Small intestine (tissue), 7 donors: ENCODE measurements around the gene CLPTM1. TPM values are rescaled to one million over a fixed set of nuclear protein-coding genes. Genes with fewer than 3 reads are reported as not detected.

Experiments
- DNase-seq, 2 donors: peaks; one replicate each; pipeline versions ENCODE4 v3.0.0 to v3.0.0-alpha.2; 2013
- FAIRE-seq: peaks from 2 replicates; lab custom pipeline; 2012; peaks lifted over from hg19 to GRCh38; lab: Jason Lieb, UNC
- H3K27ac ChIP-seq, 3 donors: one replicate each; pipeline ENCODE4 v1.5.1; 2013; ENCODE audit warnings: low read length in 2 of 3, mild to moderate bottlenecking in 2 of 3, control low read depth in 1 of 3, inconsistent platforms in 1 of 3, low read depth in 1 of 3, moderate library complexity in 1 of 3
- H3K27me3 ChIP-seq, 3 donors: one replicate each; pipeline ENCODE4 v1.6.1; 2013; ENCODE audit warnings: low read length in 3 of 3, inconsistent platforms in 1 of 3; ENCODE audit not compliant: control insufficient read depth in 3 of 3, insufficient read depth in 3 of 3
- H3K36me3 ChIP-seq, 3 donors: one replicate each; pipeline ENCODE4 v1.6.1; 2013; ENCODE audit warnings: low read length in 3 of 3, inconsistent platforms in 1 of 3, low read depth in 1 of 3, mild to moderate bottlenecking in 1 of 3, moderate library complexity in 1 of 3; ENCODE audit not compliant: control insufficient read depth in 3 of 3, insufficient read depth in 2 of 3
- H3K4me1 ChIP-seq, 3 donors: one replicate each; pipeline ENCODE4 v1.6.1; 2013; ENCODE audit warnings: low read length in 2 of 3, inconsistent platforms in 1 of 3, low read depth in 1 of 3, mild to moderate bottlenecking in 1 of 3, moderate library complexity in 1 of 3; ENCODE audit not compliant: control insufficient read depth in 3 of 3, insufficient read depth in 2 of 3
- H3K4me3 ChIP-seq, 3 donors: one replicate each; pipeline ENCODE4 v1.5.1; 2013; ENCODE audit warnings: low read length in 3 of 3, control low read depth in 1 of 3, inconsistent platforms in 1 of 3, low read depth in 1 of 3, mild to moderate bottlenecking in 1 of 3, moderate library complexity in 1 of 3
- H3K9me3 ChIP-seq, 2 donors: one replicate each; pipeline ENCODE4 v1.6.1; 2013; ENCODE audit warnings: low read depth in 1 of 2, low read length in 1 of 2; ENCODE audit not compliant: control insufficient read depth in 2 of 2, insufficient read depth in 1 of 2
- WGBS, 3 donors: extraction: QIAGEN DNeasy Blood & Tissue Kit; methylation state at CpG; one replicate each; pipeline ENCODE4 v1.1.7; 2013; 5-methylcytosine and 5-hydroxymethylcytosine counted together
- polyA plus RNA-seq, 4 donors: library from polyadenylated mRNA; stranded (reverse) in 3 of 4; unstranded in 1 of 4; fragments of 200-250 nt in 3 of 4; fragments of 120-200 nt in 1 of 4; gene quantifications; one replicate each; pipeline versions ENCODE4 v1.2.1 to v1.2.3, GENCODE V29; 2013
- donor health status: healthy with polysubstance abuse.
- donor health status: control.
- donor health status: control.
- donor health status: Bipolar disorder and iron deficiency.
- donor health status: healthy.

CLPTM1 gene
- polyA plus RNA-seq, 4 donors: 63.0 to 101 (median 80.9) TPM

- 93 to 98% (median 95%) methylated on average over 6 of the region's 6 CpGs for WGBS, 3 donors
- no peaks in the 10 kb centered on the region for H3K4me1 ChIP-seq
- no peak overlapping the region for H3K27ac ChIP-seq
- peaks cover 0 to 4% of the 10 kb centered on the region in 2 donors for H3K9me3 ChIP-seq
- FAIRE-seq: no peak
- no peaks in the 10 kb centered on the region for H3K27me3 ChIP-seq
- H3K36me3 ChIP-seq: peaks cover 12 to 54% (median 17%) of the 10 kb centered on the region in 3 donors
- no peak overlapping the region for H3K4me3 ChIP-seq
- DNase-seq: no peak
Measured at GRCh38 chr19:45030825-45031224, 75.6 kb downstream of the CLPTM1 start.

GRCh38 chr19:45032421-45032820 is 77.2 kb downstream of the CLPTM1 start:
- WGBS, 3 donors: 81 to 94% (median 93%) methylated on average over 18 of the region's 18 CpGs
- H3K36me3 ChIP-seq: peaks cover 12 to 61% (median 15%) of the 10 kb centered on the region in 3 donors

GRCh38 chr19:45035755-45036154 is 80.6 kb downstream of the CLPTM1 start:
- WGBS, 3 donors: 94 to 99% (median 98%) methylated on average over 6 of the region's 6 CpGs
- Histone ChIP-seq H3K4me3 (no peak overlapping the region), H3K27me3 (no peaks in the 10 kb centered on the region), H3K9me3 (peaks cover 0 to 5% of the 10 kb centered on the region in 2 donors), H3K36me3 (peaks cover 8 to 59% (median 8%) of the 10 kb centered on the region in 3 donors), H3K4me1 (peaks cover 0 to 12% (median 7%) of the 10 kb centered on the region in 3 donors), H3K27ac (no peak overlapping the region)
- no peak for DNase-seq
- FAIRE-seq: no peak

More at GRCh38 chr19:45032421-45032820, 77.2 kb downstream of the CLPTM1 start:
- no peak overlapping the region for H3K4me3 ChIP-seq
- no peak overlapping the region for H3K27ac ChIP-seq
- DNase-seq (no peak), FAIRE-seq (no peak)
- no peaks in the 10 kb centered on the region for H3K4me1 ChIP-seq
- H3K9me3 ChIP-seq: peaks cover 0 to 5% of the 10 kb centered on the region in 2 donors
- H3K27me3 ChIP-seq: no peaks in the 10 kb centered on the region

GRCh38 chr19:45037393-45038169 is 82.4 kb downstream of the CLPTM1 start:
- no peak for DNase-seq
- 91 to 96% (median 94%) methylated on average over 33 to 37 of the region's 37 CpGs for WGBS, 3 donors
- no peak overlapping the region for H3K27ac ChIP-seq
- peaks cover 8 to 68% (median 10%) of the 10 kb centered on the region in 3 donors for H3K36me3 ChIP-seq
- no peaks in the 10 kb centered on the region for H3K27me3 ChIP-seq
- peaks cover 0 to 5% of the 10 kb centered on the region in 2 donors for H3K9me3 ChIP-seq
- peak overlapping the region in 1 of 3 donors; percentile 89 for H3K4me3 ChIP-seq
- no peak for FAIRE-seq
- peaks cover 0 to 16% (median 7%) of the 10 kb centered on the region in 3 donors for H3K4me1 ChIP-seq

GRCh38 chr19:45038931-45039893 is 84.0 kb downstream of the CLPTM1 start, which contains the start of gene CLASRP:
CLASRP (plus strand) TSS chr19:45039045; CDS start chr19:45040213, 1,168 bp downstream.
- Histone ChIP-seq H3K27me3 (no peaks in the 10 kb centered on the region), H3K36me3 (peaks cover 12 to 69% (median 13%) of the 10 kb centered on the region in 3 donors), H3K9me3 (peaks cover 0 to 5% of the 10 kb centered on the region in 2 donors), H3K4me3 (peak within 1 kb of the TSS; percentile 73 to 97 (median 89)), H3K4me1 (peaks cover 0 to 16% (median 7%) of the 10 kb centered on the region in 3 donors), H3K27ac (peak within 1 kb of the TSS; percentile 93 to 99 (median 95))
- DNase-seq: peak; percentile 91 to 96
- 0 to 2% (median 2%) methylated on average over 55 to 62 of the region's 62 CpGs for WGBS, 3 donors
- FAIRE-seq: no peak

- Histone ChIP-seq H3K36me3 (peaks cover 10 to 72% (median 14%) of the 10 kb centered on the region in 3 donors), H3K4me3 (peak overlapping the region in 2 of 3 donors; percentile 89 to 97), H3K27me3 (no peaks in the 10 kb centered on the region), H3K9me3 (peaks cover 0 to 5% of the 10 kb centered on the region in 2 donors), H3K27ac (peak overlapping the region in 1 of 3 donors; percentile 99), H3K4me1 (peaks cover 0 to 24% (median 7%) of the 10 kb centered on the region in 3 donors)
- 72 to 78% (median 76%) methylated on average over 19 of the region's 19 CpGs for WGBS, 3 donors
- no peak for FAIRE-seq
- DNase-seq: no peak
Measured at GRCh38 chr19:45040059-45040771, 85.0 kb downstream of the CLPTM1 start.

GRCh38 chr19:45041125-45041524 is 85.9 kb downstream of the CLPTM1 start:
- DNase-seq (no peak), FAIRE-seq (no peak)
- Histone ChIP-seq H3K27ac (no peak overlapping the region), H3K9me3 (no peaks in the 10 kb centered on the region), H3K4me1 (peaks cover 0 to 33% (median 7%) of the 10 kb centered on the region in 3 donors), H3K4me3 (no peak overlapping the region), H3K36me3 (peaks cover 10 to 74% (median 11%) of the 10 kb centered on the region in 3 donors), H3K27me3 (no peaks in the 10 kb centered on the region)
- 84 to 90% (median 89%) methylated on average over 6 of the region's 6 CpGs for WGBS, 3 donors
